Measurements from ENCODE around the gene CTNNA3.

DNA sequence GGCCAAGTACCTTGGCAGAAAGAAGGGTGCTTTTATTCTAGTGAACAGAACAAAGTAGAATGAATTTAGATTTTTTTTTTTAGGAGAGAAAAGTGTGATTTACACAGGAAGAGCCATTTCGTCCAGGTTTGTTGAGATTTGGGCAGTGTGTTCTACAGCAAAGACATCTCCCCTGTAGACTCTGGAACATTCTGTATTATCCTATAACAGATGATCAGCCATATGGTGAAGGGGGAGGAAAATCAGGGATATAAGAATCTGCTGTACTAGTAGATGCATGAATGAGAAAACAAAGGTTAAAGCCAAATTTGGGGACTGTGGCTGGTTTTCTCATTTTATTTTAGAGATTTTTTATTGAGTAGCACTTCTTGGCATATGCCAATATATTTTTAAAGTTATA lies 1223.8 kb downstream of the CTNNA3 start:
- TF ChIP-seq, protein P1, sequence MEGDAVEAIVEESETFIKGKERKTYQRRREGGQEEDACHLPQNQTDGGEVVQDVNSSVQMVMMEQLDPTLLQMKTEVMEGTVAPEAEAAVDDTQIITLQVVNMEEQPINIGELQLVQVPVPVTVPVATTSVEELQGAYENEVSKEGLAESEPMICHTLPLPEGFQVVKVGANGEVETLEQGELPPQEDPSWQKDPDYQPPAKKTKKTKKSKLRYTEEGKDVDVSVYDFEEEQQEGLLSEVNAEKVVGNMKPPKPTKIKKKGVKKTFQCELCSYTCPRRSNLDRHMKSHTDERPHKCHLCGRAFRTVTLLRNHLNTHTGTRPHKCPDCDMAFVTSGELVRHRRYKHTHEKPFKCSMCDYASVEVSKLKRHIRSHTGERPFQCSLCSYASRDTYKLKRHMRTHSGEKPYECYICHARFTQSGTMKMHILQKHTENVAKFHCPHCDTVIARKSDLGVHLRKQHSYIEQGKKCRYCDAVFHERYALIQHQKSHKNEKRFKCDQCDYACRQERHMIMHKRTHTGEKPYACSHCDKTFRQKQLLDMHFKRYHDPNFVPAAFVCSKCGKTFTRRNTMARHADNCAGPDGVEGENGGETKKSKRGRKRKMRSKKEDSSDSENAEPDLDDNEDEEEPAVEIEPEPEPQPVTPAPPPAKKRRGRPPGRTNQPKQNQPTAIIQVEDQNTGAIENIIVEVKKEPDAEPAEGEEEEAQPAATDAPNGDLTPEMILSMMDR (IDR thresholded peaks at IDR 0.05; ENCODE audit: insufficient read depth, low read length, poor library complexity, severe bottlenecking) = no peak
- TF ChIP-seq EZH2phosphoT487 (conservative IDR thresholded peaks at IDR 0.05; ENCODE audit: low read length) = no peak
